ENCODE results near the gene PACRG. TPM values are rescaled to one million over a fixed set of nuclear protein-coding genes. Genes with fewer than 3 reads are reported as not detected.

The PACRG gene
- total RNA-seq, 6 donors from 2014 or later = 0.52 to 15.3 (median 3.1) TPM

DNA sequence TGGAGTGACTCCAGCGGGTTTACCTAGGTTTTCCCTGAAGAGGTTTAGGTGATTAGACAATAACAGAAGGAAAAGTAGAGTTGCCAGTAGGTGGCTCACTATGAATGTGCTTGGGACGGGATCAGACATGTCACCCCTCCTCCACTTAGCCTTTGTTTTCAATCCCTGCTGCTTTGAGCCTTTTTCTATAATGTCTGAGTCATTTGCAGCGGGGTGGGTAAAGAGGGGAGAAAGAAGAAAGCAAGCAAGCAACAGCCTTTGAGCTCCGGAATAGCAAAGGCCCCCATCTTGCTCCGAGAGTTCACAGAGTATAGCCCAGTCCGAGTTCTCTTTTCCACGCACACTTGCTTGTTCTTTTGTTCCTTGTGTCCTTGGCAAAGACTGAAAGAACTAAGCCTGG is 129.1 kb downstream of the PACRG start:
- TF ChIP-seq EP300 (IDR thresholded peaks at IDR 0.05) = no peak
- TF ChIP-seq, protein P1, sequence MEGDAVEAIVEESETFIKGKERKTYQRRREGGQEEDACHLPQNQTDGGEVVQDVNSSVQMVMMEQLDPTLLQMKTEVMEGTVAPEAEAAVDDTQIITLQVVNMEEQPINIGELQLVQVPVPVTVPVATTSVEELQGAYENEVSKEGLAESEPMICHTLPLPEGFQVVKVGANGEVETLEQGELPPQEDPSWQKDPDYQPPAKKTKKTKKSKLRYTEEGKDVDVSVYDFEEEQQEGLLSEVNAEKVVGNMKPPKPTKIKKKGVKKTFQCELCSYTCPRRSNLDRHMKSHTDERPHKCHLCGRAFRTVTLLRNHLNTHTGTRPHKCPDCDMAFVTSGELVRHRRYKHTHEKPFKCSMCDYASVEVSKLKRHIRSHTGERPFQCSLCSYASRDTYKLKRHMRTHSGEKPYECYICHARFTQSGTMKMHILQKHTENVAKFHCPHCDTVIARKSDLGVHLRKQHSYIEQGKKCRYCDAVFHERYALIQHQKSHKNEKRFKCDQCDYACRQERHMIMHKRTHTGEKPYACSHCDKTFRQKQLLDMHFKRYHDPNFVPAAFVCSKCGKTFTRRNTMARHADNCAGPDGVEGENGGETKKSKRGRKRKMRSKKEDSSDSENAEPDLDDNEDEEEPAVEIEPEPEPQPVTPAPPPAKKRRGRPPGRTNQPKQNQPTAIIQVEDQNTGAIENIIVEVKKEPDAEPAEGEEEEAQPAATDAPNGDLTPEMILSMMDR (IDR thresholded peaks at IDR 0.05) = peak in 4 of 6 experiments; percentile 21 to 36 (median 27)
- H3K4me1 ChIP-seq = no peaks in the 10 kb centered on the region
- peak overlapping the region in 1 of 4 donors; percentile 36 for H3K27ac ChIP-seq
- peak; percentile 56 to 81 for ATAC-seq (ENCODE audit: low FRiP score in 2 of 2)
- peak overlapping the region in 2 of 4 donors; percentile 21 to 22 for H3K4me3 ChIP-seq
- no peaks in the 10 kb centered on the region for H3K9me3 ChIP-seq
- 21 to 22% methylated on average over 7 of the region's 7 CpGs for WGBS, 2 donors
- H3K36me3 ChIP-seq = no peaks in the 10 kb centered on the region
- no peaks in the 10 kb centered on the region for H3K27me3 ChIP-seq
- DNase-seq = no peak

DNA sequence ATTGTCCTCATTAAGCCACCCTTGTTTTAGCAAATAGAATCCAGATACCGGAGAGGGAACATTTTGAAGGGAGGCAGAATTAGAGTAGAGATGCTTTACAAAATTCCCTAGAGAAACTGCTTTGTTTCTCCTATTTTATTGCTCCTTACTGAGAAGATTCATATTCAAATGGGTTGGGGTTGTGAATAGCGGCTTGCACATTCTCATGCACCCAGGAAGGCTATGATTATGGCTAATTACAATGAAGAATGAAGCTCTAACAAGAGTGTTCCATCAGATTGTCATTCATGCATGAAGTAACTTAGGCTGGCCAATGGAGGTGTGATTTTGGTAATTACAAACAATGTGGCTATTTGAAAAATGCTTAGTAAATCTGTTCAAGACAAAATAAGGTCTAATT is 129.6 kb downstream of the PACRG start:
- no peaks in the 10 kb centered on the region for H3K27me3 ChIP-seq
- DNase-seq (no peak), ATAC-seq (ENCODE audit: low FRiP score in 2 of 2) (no peak)
- peak overlapping the region in 2 of 4 donors; percentile 21 to 22 for H3K4me3 ChIP-seq
- H3K27ac ChIP-seq = no peak overlapping the region
- WGBS, 2 donors = 52 to 58% methylated on average over 2 of the region's 2 CpGs
- TF ChIP-seq POLR2A (IDR thresholded peaks at IDR 0.05) = no peak
- TF ChIP-seq, protein P1 (IDR thresholded peaks at IDR 0.05) = no peak
- TF ChIP-seq POLR2AphosphoS5 (IDR thresholded peaks at IDR 0.05) = no peak
- no peak for TF ChIP-seq EP300 (IDR thresholded peaks at IDR 0.05)
- H3K36me3 ChIP-seq = no peaks in the 10 kb centered on the region
- no peaks in the 10 kb centered on the region for H3K9me3 ChIP-seq
- no peaks in the 10 kb centered on the region for H3K4me1 ChIP-seq

DNA sequence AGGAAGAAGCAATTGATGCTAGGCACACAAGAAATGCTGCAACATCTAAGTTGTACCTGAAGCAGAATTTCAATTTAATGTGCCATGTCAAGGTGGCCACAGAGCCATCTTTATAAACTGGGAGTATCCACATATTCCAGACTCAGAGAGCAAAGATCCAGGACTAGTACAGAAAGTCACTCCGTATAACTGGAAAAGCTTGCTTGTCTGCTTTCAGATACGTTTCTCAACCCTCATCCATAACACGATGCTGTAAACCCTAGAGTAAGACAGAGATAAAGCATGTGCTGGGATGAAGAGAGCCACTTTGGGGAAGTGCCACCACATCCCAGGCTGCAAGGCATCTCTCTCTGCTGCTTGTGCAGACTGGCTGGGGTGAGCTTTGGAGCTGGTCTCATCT is 134.7 kb downstream of the PACRG start:
- DNase-seq (no peak), ATAC-seq (ENCODE audit: low FRiP score in 2 of 2) (no peak)
- 66 to 71% methylated on average over 3 of the region's 3 CpGs for WGBS, 2 donors
- TF ChIP-seq POLR2A (IDR thresholded peaks at IDR 0.05) = no peak
- TF ChIP-seq, protein P1 (IDR thresholded peaks at IDR 0.05) = no peak
- Histone ChIP-seq H3K4me3 (no peak overlapping the region), H3K9me3 (no peaks in the 10 kb centered on the region), H3K4me1 (no peaks in the 10 kb centered on the region), H3K27ac (no peak overlapping the region), H3K36me3 (no peaks in the 10 kb centered on the region), H3K27me3 (no peaks in the 10 kb centered on the region)

DNA sequence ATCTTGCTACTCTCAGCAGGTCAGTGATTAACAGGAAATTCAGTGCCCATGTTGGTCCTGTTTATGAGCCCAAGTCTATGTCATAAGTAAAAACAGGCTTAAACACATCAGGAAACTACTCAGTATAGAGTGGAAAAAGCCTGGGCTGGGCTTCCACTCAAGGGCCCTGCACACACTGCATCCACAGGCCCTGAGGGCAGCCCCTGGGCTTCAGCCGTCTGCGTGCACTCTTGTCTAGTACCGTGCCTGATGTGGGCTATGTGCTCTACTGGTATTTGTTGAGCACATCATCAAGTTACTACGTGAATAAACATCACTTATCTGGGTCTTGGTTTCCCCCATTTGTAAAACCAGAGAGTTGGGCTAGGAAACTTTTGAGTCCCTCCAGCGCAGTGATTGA is 135.2 kb downstream of the PACRG start:
- ATAC-seq (ENCODE audit: low FRiP score in 2 of 2) = no peak
- WGBS, 2 donors = 92 to 93% methylated on average over 5 of the region's 5 CpGs
- peak in 1 of 2 donors; percentile 17 for DNase-seq
- H3K9me3 ChIP-seq = no peaks in the 10 kb centered on the region
- no peak overlapping the region for H3K27ac ChIP-seq
- H3K27me3 ChIP-seq = no peaks in the 10 kb centered on the region
- H3K36me3 ChIP-seq = no peaks in the 10 kb centered on the region
- no peak overlapping the region for H3K4me3 ChIP-seq
- H3K4me1 ChIP-seq = no peaks in the 10 kb centered on the region
- TF ChIP-seq POLR2A (IDR thresholded peaks at IDR 0.05) (no peak), EP300 (IDR thresholded peaks at IDR 0.05) (no peak), POLR2AphosphoS5 (IDR thresholded peaks at IDR 0.05) (no peak)
- TF ChIP-seq, protein P1 (IDR thresholded peaks at IDR 0.05) = no peak

DNA sequence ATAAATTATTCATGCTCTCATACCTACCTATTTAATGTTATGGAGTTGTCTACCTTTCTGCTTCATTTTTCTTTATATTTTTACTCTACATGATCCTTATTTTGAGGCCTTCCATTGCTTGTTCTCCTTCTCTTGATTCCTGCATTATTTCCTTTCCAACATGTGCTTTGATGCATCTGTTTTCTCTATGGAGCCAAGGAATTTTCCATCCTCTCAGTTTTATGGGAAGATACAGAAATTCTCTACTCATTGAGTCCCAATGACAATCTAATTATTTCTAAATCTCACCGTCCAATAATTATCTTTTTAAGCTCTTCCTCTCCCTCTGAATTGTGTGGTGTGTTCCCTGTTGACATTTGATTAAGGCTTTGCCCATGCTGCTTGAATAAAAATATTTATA is 136.0 kb downstream of the PACRG start:
- ATAC-seq (ENCODE audit: low FRiP score in 2 of 2) = no peak

More for the DNA sequence above, 136.0 kb downstream of the PACRG start:
- Histone ChIP-seq H3K27me3 (no peaks in the 10 kb centered on the region), H3K36me3 (no peaks in the 10 kb centered on the region), H3K4me1 (no peaks in the 10 kb centered on the region), H3K27ac (no peak overlapping the region), H3K9me3 (no peaks in the 10 kb centered on the region), H3K4me3 (no peak overlapping the region)
- TF ChIP-seq, protein P1 (IDR thresholded peaks at IDR 0.05) = no peak
- no peak for TF ChIP-seq POLR2AphosphoS5 (IDR thresholded peaks at IDR 0.05)
- TF ChIP-seq POLR2A (IDR thresholded peaks at IDR 0.05) = no peak
- TF ChIP-seq EP300 (IDR thresholded peaks at IDR 0.05) = no peak
- DNase-seq = no peak
- 89 to 100% methylated on average over 1 of the region's 1 CpG for WGBS, 2 donors

All from upper lobe of left lung (tissue), 6 donors.